Measurements from ENCODE around the gene JAK1. TPM values are rescaled to one million over a fixed set of nuclear protein-coding genes. Genes with fewer than 3 reads are reported as not detected.

JAK1 gene
- total RNA-seq, 4 donors from 2014 or later = 214 to 288 (median 265) TPM

- TF ChIP-seq CTCF (IDR thresholded peaks at IDR 0.05; ENCODE audit: low read depth) = no peak
These were observed 124.9 kb downstream of the JAK1 start for GRCh38 chr1:64841330-64842065.

- TF ChIP-seq CTCF (IDR thresholded peaks at IDR 0.05; ENCODE audit: low read depth) = no peak
These were observed 126.5 kb downstream of the JAK1 start for GRCh38 chr1:64839732-64840405.

GRCh38 chr1:64839261-64839660 lies 127.1 kb downstream of the JAK1 start:
- TF ChIP-seq CTCF (IDR thresholded peaks at IDR 0.05; ENCODE audit: low read depth) = no peak

- TF ChIP-seq CTCF (IDR thresholded peaks at IDR 0.05; ENCODE audit: low read depth) = no peak
These were observed 127.9 kb downstream of the JAK1 start for GRCh38 chr1:64838486-64838885.

GRCh38 chr1:64836802-64837201 lies 129.5 kb downstream of the JAK1 start:
- TF ChIP-seq CTCF (IDR thresholded peaks at IDR 0.05; ENCODE audit: low read depth) = no peak

GRCh38 chr1:64834734-64835133 lies 131.6 kb downstream of the JAK1 start:
- TF ChIP-seq CTCF (IDR thresholded peaks at IDR 0.05; ENCODE audit: low read depth) = no peak

GRCh38 chr1:64830030-64830651 lies 136.2 kb downstream of the JAK1 start:
- no peak for TF ChIP-seq CTCF (IDR thresholded peaks at IDR 0.05; ENCODE audit: low read depth)

All from subcutaneous adipose tissue (tissue), 4 donors.